Myocyte (in vitro differentiated cells): ENCODE results near the gene MAPK8IP1. TPM values are rescaled to one million over a fixed set of nuclear protein-coding genes. Genes with fewer than 3 reads are reported as not detected.

Experiments
- DNase-seq: peaks from one replicate; pipeline ENCODE4 v3.0.0-alpha.2; 2012; ENCODE audit warnings: low read depth
- total RNA-seq: library from RNA; depleted of rRNA; stranded (reverse); fragments of >200 nt; gene quantifications from 2 replicates; pipeline ENCODE4 v1.2.3, GENCODE V29; 2014

The MAPK8IP1 gene
- total RNA-seq, 1 donor from 2014 or later, result 10.1 TPM

DNA sequence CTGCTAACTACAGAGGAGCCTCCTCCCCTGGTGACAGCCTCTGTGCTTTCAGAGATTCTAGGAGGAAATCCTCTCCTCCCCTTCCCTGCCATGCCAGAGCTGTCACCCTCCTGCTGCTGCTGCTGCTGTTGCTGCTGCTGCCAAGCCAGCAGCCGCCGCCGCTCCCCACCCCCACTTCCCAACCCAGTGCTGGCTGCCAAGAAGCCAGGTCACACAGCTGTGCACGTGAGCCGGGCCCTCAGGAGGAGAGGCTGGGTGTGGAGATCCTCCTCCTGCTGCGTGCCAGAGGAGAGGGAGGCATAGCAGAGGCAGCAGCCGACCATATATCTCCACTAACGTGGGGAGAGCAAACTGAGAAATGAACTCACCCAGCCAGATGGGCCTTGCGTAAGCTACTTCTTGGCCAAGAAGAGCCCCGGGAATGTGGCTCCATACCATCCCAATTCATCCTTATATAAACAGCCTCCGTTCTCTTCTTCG lies 25.8 kb upstream of the MAPK8IP1 start:
- peak; percentile 90 for DNase-seq

DNA sequence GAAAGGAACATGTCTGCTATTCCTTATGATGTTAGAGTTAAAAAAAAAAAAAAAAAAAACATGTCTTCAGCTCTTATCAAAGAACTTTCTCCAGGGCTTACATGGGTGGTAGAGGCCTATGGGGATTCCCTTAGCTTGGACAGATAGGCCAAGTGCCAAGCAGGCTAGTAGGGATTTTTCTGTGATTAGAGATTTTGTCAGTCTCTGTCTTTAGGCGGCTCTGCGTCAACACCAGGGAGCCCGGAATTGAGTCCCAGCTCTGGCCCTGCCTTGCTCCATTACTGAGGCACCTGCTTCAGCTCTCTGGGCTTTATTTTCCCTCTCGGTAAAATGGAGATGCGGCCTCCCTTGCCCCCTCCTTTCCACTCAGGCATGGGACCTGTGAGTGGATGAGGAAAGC lies 25.1 kb upstream of the MAPK8IP1 start:
- no peak for DNase-seq

DNA sequence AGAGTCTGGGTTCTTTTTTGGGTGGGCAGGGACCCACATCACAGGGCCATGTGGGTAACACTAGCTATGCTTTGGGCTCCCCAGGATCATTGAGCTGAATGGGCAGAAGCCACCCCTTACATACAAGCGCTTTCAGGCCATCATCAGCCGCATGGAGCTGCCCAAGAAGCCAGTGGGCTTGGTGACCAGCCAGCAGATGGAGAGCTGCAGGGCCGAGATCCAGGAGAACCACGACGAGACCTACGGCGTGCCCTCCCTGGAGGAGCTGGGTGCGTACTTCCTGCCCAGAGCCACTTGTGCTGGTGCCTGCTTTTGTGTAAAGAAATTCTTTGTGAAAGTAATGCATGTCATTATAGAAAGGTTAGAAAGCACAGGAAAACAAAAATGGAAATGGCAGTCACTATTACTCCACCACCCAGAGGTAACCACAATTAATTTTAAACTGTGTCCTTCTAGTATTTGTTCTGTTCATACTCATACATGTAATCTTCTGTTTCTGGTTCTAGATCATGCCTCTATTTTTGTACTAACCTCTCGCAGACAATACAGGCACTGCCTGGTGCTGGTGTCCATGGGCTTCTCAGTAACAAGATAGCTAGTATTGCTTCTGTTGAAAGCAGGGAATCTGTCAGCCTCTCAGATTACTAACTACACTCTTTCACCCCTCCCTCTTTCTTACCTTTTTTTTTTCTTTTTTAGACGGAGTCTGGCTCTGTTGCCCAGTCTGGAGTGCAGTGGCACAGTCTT lies 24.5 kb upstream of the MAPK8IP1 start:
- no peak for DNase-seq

DNA sequence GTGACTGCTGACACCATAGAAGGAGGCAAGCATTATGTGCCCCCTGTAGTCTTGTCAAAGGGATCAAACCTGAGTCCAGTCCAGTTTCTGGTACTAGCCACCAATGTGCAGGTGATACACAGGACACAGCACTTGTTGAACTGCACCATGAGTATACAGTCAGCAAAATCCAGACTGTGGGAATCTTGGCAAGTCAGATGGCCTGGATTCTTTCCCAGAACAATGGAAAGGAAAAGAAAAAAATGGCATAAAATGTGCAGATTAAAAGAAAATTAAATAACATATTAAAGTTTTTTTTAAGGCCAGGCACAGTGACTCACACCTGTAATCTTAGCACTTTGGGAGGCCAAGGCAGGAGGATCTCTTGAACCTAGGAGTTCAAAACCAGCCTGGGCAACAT lies 21.4 kb upstream of the MAPK8IP1 start:
- DNase-seq, result no peak

DNA sequence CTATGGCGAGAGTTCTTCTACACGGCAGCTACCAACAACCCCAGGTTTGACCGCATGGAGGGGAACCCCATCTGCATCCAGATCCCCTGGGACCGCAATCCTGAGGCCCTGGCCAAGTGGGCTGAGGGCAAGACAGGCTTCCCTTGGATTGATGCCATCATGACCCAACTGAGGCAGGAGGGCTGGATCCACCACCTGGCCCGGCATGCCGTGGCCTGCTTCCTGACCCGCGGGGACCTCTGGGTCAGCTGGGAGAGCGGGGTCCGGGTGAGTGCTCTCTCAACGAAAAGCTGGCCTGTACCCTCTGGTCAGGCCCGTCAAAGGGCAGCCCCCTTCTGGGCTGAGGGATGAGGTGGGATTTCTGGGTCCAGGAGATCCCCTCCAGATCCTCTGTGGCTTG lies 15.9 kb upstream of the MAPK8IP1 start:
- DNase-seq, result no peak

DNA sequence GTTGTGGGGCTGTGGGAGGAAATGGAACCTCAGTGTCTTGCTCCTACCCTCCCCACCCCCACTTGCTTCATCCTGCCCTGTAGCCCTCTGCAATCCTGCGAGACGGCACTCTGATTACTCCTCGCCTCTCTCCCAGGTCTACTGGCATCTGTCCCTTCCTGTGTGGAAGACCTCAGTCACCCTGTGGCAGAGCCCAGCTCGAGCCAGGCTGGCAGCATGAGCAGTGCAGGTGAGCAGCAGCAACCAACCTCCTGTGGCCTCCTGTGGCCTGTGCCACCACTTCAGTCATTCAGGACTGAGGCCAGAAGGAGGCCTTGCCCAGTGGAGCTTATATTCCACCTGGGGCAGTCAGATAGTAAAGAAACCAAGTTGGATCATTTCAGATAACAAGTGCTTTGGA lies 14.7 kb upstream of the MAPK8IP1 start:
- DNase-seq, result no peak

DNA sequence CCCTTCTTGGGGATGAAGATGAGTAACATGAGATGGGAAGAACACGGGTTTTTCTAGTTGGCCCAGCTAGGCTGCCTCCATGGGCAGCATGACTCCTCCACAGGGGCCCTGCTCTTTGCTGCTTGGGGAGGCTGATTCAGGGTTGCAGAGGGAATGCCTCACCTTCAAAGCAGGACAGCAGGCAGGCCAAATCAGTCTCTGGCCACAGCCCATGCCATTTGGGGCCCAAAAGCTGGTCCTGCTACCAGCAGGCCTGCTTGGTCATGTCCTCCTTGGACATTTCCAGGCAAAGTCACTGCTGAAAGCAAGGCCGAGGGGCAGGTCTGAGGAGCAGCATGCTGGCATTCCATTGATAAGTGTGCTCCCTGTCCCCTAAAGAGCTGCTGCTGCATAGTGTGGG lies 13.8 kb upstream of the MAPK8IP1 start:
- no peak for DNase-seq

DNA sequence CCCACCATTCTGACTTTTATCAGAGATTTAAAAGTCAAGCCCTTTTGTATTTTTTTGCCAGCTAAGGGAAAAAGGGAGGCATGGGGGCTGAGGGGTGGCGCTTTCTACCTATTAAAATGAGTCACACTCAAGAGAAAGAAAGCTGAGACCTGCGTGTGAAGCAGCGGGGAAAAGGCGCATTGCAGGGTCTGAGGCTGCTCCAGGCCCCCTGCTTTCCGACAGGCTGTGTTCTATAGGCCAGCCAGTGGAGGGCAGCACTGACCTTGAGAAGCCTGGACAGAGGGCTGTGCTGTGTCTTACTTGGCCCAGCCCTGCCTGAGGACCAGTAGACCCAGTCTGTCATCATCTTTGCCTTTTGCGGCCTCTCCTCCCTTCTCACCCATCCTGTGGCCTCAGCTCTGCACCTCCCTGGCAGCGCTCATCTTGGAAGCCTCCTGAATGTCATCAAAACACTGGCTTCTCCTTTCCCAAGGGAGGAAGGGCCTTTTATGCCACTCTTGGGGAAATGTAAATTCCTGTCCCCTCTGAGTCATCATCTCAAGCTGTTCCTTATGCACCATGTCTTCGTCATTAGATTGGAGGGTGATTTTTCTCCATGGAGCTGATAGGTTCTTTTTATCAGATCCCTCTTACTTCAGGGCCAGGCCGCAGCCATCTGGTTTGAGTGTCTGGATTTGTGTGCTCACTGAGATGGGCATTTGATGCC lies 12.6 kb upstream of the MAPK8IP1 start:
- peak; percentile 57 for DNase-seq

DNA sequence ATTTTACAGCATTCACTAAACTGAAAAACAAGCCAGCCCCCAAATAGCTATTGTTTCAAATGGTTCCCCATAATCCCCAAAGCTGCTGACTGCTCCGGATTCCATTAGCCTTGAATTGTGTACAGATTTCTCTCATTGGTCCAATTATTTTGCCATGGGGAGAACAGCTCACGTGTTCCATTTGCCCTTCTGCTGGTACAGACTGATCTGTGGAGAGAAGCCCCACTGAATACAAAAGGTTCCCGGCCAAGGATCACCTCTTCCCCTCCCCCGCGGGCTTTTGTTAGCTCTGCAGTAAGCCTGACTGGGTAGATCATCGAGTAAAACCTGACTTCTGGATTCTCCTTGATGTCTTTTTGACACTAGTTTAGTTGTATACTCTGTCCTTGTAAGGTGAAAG lies 9.1 kb upstream of the MAPK8IP1 start:
- no peak for DNase-seq

DNA sequence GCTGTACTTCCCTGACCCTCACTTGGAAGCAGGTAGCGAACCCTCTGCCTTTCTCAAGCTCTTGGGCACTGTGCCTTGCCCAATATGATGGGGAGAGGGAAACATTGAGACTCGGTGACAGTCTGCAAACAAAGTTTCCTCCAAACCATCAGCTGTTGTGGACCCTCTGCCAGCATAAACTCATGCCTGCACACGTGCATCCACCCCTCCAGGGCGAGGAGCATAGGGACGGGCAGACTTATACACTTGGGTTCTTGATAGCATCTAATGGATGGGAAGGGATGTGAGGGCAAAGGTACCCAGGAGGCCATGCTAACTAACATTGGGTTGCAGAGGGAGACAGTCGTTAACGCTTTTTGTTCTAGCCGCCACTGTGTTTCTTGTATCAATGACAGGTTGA lies 8.2 kb upstream of the MAPK8IP1 start:
- DNase-seq, result no peak

DNA sequence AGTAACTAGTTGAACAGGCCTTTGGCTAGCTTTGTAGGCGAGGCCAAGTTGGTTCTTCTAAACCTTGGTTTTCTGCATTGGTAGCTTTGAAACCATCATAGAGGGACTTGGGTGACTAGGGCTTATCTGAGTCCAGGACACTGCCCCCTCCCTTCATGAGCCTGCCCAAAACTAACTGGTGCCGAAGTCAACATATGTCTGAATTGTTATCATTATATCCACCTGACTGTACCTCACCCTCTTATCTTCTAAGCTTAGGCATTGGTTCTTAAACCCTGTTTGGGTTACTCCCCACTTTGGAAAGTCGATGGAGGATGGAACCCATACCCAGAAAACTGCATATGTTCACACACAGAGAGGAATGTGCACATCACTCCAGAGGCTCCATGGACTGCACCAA lies 7.6 kb upstream of the MAPK8IP1 start:
- DNase-seq, result no peak

DNA sequence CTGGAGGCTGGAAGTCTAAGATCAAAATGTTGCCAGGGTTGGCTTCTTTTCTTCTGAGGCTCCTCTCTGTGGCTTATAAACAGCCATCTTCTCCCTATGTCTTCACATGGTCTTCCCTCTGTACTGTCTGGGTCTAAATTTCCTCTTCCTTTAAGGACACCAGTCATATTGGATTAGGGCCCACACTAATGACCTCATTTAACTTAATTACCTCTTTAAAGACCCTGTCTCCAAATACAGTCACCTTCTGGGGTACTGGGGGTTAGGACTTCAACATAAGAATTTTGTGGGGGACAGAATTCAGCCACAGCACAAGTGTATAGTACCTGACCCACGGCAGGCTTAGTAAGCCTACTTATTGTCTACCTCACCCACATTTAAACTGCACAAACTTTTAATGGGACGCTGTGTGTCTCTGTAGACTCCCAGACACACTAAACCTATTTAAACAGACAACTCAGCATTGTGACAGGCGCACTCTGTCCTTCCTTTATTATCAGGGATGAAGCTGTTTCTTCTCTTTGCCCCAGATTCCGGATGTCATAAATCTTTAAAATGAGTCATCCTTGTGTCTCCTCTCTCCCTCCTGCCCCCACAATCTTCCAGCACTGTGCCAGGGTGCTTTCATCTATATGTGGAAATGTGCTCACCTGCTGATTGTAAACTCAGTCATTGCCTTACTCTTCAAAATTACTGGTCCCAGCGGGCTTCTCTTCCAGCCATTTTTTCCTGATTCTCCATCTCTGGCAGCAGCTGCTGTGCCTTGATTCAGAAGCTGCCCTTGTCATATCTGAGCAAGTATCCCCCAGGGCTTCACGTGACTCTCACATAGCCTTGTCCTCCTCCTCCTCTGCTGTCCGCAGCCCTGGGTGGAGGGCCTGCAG lies 5.4 kb upstream of the MAPK8IP1 start:
- DNase-seq, result no peak

DNA sequence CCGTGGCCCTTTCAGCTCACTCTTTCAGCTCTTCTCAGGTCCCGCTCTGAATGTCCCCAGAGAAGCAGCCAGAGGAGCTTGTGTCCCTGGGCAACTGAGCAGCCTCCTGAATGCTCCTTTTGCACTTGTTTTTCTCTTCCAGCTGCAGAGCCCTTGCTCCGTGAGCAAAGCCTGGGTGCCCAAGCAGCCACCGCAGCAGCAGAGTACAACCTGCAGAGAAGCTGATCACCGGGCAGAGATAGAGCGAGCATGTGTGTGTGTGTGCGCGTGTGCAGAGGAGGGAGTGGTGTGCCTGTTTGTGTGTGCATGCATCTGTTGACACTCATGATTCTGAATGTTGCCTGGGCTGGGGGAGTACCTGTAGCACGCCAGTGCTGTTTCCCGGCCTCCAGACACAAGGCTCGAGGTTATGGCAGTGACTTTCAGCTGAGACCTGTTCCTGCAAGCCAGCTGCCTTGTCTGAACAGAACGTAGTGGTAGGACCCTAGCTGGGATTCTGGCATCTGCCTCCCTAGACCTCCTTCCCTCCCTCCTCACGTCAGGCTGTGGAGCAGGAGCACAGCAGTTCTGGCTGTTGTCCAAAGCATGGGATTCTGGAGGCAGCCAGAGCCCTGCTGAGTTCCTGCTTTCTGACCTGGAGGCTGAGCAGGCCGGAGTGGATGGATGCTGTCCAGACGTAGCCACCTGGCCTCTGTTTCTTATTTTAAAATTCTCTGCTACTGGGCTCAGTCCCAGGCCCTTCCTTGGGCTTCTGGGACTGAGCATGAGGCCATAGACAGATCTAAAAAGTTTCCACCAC lies 4.5 kb upstream of the MAPK8IP1 start:
- DNase-seq, result no peak

DNA sequence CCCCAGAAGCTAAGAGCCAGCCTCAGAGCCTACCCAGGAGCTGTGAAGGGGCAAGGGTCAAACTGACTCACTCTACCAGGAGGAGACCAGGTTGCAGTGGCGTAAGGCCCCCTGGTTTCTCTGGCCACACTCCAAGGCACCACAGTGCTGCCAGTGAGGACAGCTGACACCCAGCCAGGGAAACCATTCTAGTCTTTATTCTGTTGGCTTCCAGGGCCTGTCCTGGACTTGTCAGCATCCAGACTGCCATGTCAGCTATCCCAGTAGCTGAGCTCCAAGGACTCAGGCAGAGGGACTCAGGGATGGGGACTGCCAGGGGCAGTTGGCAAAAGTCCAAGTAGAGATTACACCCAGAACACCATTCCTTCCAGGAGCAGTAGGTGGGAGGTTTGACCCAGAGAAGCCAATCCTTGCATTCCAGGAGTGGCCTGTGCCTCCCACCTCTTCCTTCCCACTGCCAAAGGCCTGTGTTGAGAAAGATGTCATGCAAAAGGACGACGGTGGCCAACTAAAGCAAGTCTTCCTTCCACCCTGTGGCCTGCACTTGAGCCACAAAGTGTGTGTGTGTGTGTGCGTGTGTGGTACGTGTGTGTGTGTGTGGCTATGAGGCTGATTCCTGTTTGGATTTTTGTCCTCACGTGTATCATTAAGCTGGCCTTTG lies 3.6 kb upstream of the MAPK8IP1 start:
- DNase-seq, result peak; percentile 35

DNA sequence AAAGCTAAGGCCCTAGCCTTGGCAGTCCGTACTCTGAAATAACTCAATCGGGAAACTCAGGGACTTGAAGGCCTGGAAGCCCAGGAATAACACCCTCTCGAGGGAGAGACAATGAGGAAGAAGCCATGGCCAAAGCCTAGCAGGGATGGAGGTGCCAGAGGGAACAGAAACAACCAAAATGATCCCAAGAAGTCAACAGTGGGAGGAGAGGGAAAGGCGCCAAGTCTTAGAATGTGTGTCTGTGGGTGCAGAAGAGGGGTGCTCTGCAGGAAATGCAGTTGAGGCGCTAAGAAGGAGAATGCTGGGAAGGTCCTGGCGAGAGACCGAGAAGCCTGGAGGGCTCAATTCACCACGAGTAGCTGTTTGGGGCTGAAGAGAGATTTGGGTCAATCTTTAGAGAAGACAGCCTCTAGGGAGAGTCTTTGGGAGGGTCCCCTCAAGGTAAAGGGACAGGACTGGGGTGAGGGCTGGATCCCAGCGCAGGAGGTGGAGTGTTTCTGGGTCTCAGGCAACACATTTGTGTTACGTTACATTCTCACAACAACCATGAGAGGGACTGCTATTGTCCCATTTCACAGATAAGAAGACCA lies 760 bp upstream of the MAPK8IP1 start:
- DNase-seq, result no peak

DNA sequence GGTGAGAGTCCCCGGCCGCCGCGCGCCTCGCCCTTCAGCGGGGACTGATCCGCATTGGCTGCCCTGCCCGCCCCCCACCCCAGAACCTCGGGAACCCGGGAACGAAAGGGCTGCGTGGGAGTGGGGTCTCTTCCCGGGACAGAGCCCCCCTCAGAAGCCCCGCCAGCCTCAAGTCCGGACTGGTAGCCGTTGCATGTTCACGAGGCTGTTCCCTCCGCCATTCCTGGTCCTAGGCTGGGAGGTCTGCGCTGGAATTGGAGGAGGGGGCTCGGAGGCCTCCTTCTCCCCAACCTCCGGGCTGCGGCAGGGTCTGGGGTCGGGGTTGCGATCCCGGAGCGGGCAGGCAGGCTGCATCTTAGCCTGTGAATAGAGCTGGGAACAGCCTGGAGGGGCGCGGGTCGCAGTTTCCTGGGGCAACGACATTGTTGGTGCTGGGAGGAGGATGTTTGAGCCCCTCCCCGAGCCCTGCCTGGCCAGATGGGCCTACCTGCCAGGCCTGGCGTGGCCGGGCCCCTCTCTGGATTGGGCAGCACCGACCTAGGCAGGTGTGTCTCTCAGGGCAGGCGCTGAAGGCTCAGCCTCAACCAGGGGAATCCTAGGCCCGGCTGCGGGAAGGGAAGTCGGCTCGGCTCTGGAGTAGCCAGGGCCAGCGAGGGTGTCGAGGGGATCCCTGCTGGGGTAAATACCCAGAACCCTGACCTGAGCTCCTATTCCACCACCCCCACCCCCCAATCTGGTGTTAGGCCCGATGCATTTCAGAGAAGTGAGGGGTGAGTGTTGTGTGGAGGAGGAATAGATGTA lies 670 bp downstream of the MAPK8IP1 start:
- no peak for DNase-seq

DNA sequence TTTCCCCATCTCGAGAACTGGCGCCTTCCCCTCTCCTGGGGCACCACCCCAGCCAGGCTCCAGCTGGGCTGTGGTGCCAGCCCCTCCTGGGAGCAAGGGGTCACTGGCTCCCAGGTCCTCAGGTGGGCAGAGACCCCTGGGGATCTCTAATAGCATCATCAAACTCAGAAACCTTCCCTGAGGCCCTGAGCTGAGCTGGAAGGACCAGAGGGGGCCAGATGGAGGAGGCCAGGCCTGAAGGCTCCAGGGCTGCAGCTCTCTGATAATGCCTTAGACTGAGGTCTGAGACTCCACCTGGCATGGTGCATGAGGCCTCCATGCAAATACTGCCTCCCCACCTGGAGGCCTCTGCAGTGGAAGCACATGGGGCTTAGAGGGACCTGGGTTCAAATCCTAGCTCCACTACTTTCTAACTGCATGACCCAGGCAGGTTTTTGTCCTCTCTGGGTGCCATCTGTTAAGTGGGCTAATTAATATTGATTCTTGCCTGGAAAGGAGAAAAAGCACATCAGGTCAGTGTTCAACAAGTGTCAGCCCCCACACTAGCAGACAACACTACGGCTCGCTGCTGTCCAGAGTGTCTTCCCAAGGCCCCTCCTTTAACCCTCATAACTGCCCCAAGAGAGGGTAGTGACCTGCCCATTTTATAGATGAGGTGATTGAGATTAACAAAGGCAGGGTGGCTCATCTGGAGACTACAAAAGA lies 1.5 kb downstream of the MAPK8IP1 start:
- no peak for DNase-seq

DNA sequence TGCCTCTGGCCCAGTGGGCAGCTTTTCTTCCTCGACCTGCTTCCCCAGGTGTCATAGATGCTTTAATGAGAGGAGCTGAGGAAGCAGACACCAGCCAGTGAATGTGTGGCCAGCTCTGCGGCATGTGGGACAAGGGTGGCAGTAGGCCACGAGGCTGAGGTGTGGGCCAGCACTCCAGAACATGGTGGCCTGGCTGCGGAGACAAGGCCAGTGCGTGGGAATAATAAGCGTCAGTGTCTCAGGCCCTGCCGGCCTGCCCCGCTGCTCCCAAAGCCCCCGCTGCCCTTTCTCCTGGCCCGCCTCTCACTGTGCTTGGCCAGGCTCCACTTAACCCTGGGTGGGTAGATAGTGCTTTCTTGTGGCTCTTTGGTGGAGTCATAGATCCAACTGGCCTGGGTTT lies 2.1 kb downstream of the MAPK8IP1 start:
- DNase-seq, result no peak

DNA sequence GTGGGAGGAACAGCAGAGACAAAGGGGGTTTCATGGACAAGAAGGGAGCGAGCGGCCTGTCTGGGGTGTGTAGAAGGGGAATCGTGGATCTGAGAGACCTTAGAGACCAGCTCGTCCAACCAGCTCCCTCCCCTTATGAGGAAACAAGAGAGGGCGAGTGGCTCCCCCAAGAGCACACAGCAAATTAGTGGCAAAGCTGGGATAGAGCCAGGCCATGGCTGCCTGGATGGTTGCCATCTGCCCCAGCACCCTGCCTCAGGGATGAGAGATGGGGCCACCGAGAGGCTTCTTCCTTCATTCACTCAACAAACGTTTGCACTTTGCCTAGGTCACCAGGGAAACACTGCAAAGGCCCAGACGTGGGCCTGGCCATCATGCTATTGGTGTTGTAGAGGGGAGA lies 4.1 kb downstream of the MAPK8IP1 start:
- no peak for DNase-seq
